Suprapubic skin (tissue), 4 donors: ENCODE results near the gene ZNF425.

ENCODE experiments used
- CTCF ChIP-seq, 2 donors: fragments of 200-600 bp in 1 of 2; fragments of 450-650 bp in 1 of 2; sonication (generic) in 1 of 2; IDR thresholded peaks; one replicate each; pipeline ENCODE4 v1.5.1; 2016 to 2019; ENCODE audit warnings: antibody characterized with exemption in 2 of 2, mild to moderate bottlenecking in 1 of 2, moderate library complexity in 1 of 2
- POLR2A ChIP-seq, 2 donors: fragments of 450-650 bp; IDR thresholded peaks; one replicate each; pipeline ENCODE4 v1.6.1; 2017; ENCODE audit warnings: antibody characterized with exemption in 2 of 2, mild to moderate bottlenecking in 2 of 2, moderate library complexity in 2 of 2
- POLR2AphosphoS5 ChIP-seq, 3 donors: sonication (generic); formaldehyde crosslinking; IDR thresholded peaks; one replicate each; pipeline ENCODE4 v1.6.1; 2017; ENCODE audit warnings: antibody characterized with exemption in 3 of 3

GRCh38 chr7:149090397-149091195 is 35.5 kb downstream of the ZNF425 start, which contains the start of gene ZNF786:
- peak in 1 of 3 donors; percentile 31 for TF ChIP-seq POLR2AphosphoS5 (IDR thresholded peaks at IDR 0.05)
- peak; percentile 33 to 69 for TF ChIP-seq POLR2A (IDR thresholded peaks at IDR 0.05)
- TF ChIP-seq CTCF (IDR thresholded peaks at IDR 0.05): peak; percentile 95 to 98
